HG02798 (cell line): ENCODE measurements around the gene PDK4.

Source experiments
- ATAC-seq: cut with Tn5 transposase; IDR thresholded peaks from one replicate; pipeline ENCODE4 v1.9.1; 2021; ENCODE audit warnings: mild to moderate bottlenecking; ENCODE audit not compliant: unreplicated experiment, poor library complexity

The PDK4 gene

GRCh38 chr7:95536656-95537311 lies 59.5 kb downstream of the PDK4 start:
- peak; percentile 51 for ATAC-seq

- ATAC-seq, result no peak
These were observed 60.7 kb downstream of the PDK4 start for GRCh38 chr7:95535662-95536061.

- ATAC-seq, result no peak
These were observed 61.5 kb downstream of the PDK4 start for GRCh38 chr7:95534796-95535195.
